SHP77 treated with DMSO at 0.1 percent for 48 hours (cell line): ENCODE measurements around the gene TFDP1.

Experiments used
- DNase-seq: peaks from one replicate; lab custom pipeline; 2025; lab: John Stamatoyannopoulos, UW

Gene TFDP1

GRCh38 chr13:113651511-113652403 lies 67.2 kb downstream of the TFDP1 start:
- DNase-seq: no peak

GRCh38 chr13:113652404-113653263 lies 68.1 kb downstream of the TFDP1 start:
- DNase-seq: no peak

DNA sequence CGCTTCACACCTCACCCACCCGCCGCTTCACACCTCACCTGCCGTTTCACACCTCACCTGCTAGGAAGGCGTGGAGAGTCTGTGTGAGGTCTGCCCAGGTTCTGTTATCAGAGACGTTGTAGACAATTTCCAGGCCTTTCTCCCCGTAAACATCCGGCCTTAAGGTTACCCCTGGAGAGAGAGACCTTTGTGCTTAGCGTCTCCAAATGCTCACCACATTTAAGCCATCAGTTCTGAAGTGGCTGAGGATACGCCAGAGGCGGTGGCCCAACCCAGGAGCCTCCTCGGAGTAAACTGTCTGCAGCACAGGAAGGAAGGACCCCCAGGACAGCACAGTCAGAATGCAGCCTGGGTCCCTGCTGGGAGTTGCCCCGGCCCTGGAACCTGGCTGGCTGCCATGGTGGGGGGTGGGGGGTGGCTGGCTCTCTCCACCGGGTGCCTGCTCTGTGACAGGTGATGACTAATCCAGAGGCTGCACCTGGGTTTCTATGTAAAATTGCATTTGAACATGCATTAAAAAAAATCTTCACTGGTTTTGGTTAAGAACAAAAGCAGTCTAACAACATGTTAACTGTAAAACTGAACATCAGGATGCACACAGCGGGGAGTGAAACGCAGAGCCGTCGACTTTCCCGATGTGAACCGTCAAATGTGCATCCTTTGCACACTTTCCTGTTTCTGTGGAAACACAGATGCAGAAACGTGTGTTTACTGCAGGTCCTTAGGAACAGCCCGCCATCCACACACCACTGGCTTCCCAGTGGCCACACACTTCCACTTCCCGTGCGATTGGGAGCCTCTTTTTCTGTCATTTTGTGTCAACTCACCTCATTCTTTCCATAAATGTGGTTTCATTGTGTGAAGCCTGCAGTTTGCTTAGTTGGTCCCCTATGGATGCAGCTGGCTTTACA lies 69.0 kb downstream of the TFDP1 start:
- DNase-seq: peak; percentile 36

- DNase-seq: no peak
Observed at GRCh38 chr13:113654175-113654560, 69.6 kb downstream of the TFDP1 start.

- no peak for DNase-seq
Observed at GRCh38 chr13:113654591-113655345, 70.2 kb downstream of the TFDP1 start.

GRCh38 chr13:113655346-113656002 lies 70.9 kb downstream of the TFDP1 start:
- no peak for DNase-seq

DNA sequence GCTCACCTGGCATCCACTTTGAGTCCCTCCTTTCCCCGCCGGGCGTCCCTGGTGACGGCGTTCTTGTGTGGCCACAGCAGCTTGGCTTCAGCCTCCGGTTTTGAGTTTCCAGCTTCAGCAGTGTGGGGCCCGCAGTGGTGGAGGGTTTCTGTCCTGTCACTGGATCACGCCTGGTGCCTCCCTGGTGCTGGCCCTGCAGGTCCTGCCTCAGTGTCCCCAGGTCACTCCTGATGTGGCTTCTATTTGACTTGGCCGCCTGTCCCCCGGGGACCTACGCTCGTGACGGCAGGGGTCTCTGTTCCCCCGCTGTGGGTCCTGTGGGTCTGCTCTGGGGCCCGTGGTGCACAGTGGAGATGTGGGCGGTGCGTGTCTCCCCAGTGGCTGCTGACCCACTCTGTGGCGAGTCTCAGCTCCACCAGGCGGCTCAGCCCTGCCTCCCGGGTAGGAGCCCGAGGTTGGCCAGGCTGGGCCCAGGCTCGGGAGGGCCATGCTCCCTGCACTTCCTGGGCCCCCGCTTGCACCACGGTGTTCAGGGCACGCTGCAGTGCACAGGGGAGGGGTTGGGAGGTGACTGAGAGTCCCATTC lies 71.5 kb downstream of the TFDP1 start:
- DNase-seq: no peak

GRCh38 chr13:113656831-113657671 lies 72.5 kb downstream of the TFDP1 start:
- DNase-seq: no peak

- no peak for DNase-seq
Observed at GRCh38 chr13:113657851-113658741, 73.5 kb downstream of the TFDP1 start, which contains the start of gene ATP4B. TSS of gene ATP4B (minus strand) at chr13:113658198. CDS start at chr13:113658144, 54 bp downstream.

DNA sequence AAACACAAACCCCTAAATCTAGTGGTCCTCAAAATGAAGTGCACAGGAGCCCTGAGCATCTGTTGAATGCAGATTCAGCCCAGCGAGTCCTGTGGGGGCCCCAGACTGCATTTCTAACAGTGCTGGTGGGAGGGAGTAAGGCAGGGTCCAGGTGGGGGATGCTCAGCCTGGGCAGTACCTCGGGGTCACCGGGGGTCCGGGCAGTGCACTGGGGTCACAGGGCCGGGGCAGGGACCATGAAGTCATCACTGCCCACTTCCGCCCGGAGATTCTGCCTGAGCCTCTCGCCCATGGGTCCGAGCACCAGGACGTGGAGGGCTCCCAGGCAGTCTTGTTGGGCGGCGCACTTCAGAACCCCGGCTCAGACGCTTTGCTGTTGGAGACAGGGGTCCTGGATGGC lies 74.3 kb downstream of the TFDP1 start:
- DNase-seq: no peak

DNA sequence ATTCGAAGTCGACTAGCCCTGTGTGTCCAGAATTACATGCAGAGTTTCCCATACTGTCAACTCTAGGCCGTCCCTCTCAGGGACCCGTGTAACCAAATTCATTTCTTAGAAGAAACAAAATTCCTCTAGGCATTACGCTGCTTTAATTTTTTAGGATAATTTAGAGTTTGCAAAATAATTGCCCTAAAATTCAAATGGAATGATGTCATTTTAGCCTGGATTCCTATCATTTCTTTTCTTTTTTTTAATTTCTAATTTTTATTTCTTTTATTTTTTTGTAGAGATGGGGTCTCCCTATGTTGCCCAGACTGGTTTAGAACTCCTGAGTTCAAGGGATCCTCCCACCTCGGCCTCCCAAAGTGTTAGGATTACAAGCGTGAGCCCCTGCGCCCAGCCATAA lies 74.8 kb downstream of the TFDP1 start:
- DNase-seq: no peak

- DNase-seq: no peak
Observed at GRCh38 chr13:113660066-113660465, 75.5 kb downstream of the TFDP1 start.

- no peak for DNase-seq
Observed at GRCh38 chr13:113661509-113661908, 77.0 kb downstream of the TFDP1 start.

GRCh38 chr13:113663934-113664333 lies 79.4 kb downstream of the TFDP1 start:
- DNase-seq: no peak

GRCh38 chr13:113664751-113665596 lies 80.4 kb downstream of the TFDP1 start:
- DNase-seq: peak; percentile 24

GRCh38 chr13:113665597-113666328 lies 81.2 kb downstream of the TFDP1 start:
- DNase-seq: no peak

- DNase-seq: no peak
Observed at GRCh38 chr13:113666329-113666670, 81.7 kb downstream of the TFDP1 start.
